Neural cell (in vitro differentiated cells): ENCODE results near the gene POU3F3. TPM values are rescaled to one million over a fixed set of nuclear protein-coding genes. Genes with fewer than 3 reads are reported as not detected.

Experiments
- H2AFZ ChIP-seq: fragments of 200-600, 300-800 bp; sonication (generic), shearing (Covaris generic); 2 replicates; pipeline ENCODE4 v1.6.0; 2014; ENCODE audit warnings: low read depth, mild to moderate bottlenecking, antibody characterized with exemption, low read length, moderate library complexity
- H3F3A ChIP-seq: fragments of 200-600 bp; shearing (Covaris generic); 2 replicates; pipeline ENCODE4 v1.6.1; 2016; ENCODE audit warnings: mild to moderate bottlenecking, moderate library complexity, mixed read lengths, antibody characterized with exemption, low read length; ENCODE audit not compliant: insufficient read depth, poor library complexity, severe bottlenecking
- H3K27ac ChIP-seq: fragments of 200-600, 300-800 bp; sonication (generic), shearing (Covaris generic); 2 replicates; pipeline ENCODE4 v1.5.1; 2014; ENCODE audit warnings: mild to moderate bottlenecking, low read length, moderate library complexity
- H3K27me3 ChIP-seq: fragments of 300-800, 200-600 bp; sonication (generic), shearing (Covaris generic); 2 replicates; pipeline ENCODE4 v1.6.0; 2014; ENCODE audit warnings: mild to moderate bottlenecking, low read depth, low read length, moderate library complexity; ENCODE audit not compliant: insufficient read depth
- H3K36me3 ChIP-seq: fragments of 300-800, 200-600 bp; sonication (generic), shearing (Covaris generic); 2 replicates; pipeline ENCODE4 v1.5.1; 2014; ENCODE audit warnings: mild to moderate bottlenecking, antibody characterized with exemption, low read length, moderate library complexity; ENCODE audit not compliant: insufficient read depth
- H3K4me2 ChIP-seq: fragments of 300-800, 200-600 bp; sonication (generic), shearing (Covaris generic); 2 replicates; pipeline ENCODE4 v1.6.0; 2014; ENCODE audit warnings: mild to moderate bottlenecking, low read length
- H3K4me3 ChIP-seq: fragments of 300-800, 200-600 bp; sonication (generic), shearing (Covaris generic); 2 replicates; pipeline ENCODE4 v1.5.1; 2014; ENCODE audit warnings: mild to moderate bottlenecking, low read length, moderate library complexity
- H3K79me2 ChIP-seq: fragments of 200-600 bp; shearing (Covaris generic); replicated peaks from 2 replicates; pipeline ENCODE4 v1.6.0; 2014; ENCODE audit warnings: mild to moderate bottlenecking, low read length, moderate library complexity; ENCODE audit not compliant: insufficient read depth
- H3K9ac ChIP-seq: fragments of 300-800, 200-600 bp; sonication (generic), shearing (Covaris generic); 2 replicates; pipeline ENCODE4 v1.6.1; 2016; ENCODE audit warnings: mild to moderate bottlenecking, low read length, mixed read lengths
- H3K9me2 ChIP-seq: fragments of 200-600 bp; shearing (Covaris generic); 2 replicates; pipeline ENCODE4 v1.6.1; 2016; ENCODE audit warnings: mild to moderate bottlenecking, low read length, mixed read lengths; ENCODE audit not compliant: insufficient read depth
- H3K9me3 ChIP-seq: fragments of 200-600, 300-800 bp; sonication (generic), shearing (Covaris generic); 2 replicates; pipeline ENCODE4 v1.6.1; 2016; ENCODE audit warnings: mild to moderate bottlenecking, mixed run types, low read length, moderate library complexity, mixed read lengths
- H4K20me1 ChIP-seq: fragments of 200-600 bp; shearing (Covaris generic); 2 replicates; pipeline ENCODE4 v1.6.1; 2016; ENCODE audit warnings: mild to moderate bottlenecking, mixed run types; ENCODE audit not compliant: insufficient read depth
- CTCF ChIP-seq: fragments of 450-650 bp; IDR thresholded peaks from 2 replicates; pipeline ENCODE4 v1.5.1; 2014; ENCODE audit warnings: antibody characterized with exemption, mild to moderate bottlenecking, moderate library complexity; ENCODE audit not compliant: poor library complexity, severe bottlenecking
- EP300 ChIP-seq: fragments of 450-650 bp; conservative IDR thresholded peaks from 2 replicates; pipeline ENCODE4 v1.6.1; 2014; ENCODE audit warnings: antibody characterized with exemption, mild to moderate bottlenecking, moderate library complexity; ENCODE audit not compliant: poor library complexity, severe bottlenecking
- MXI1 ChIP-seq: fragments of 450-650 bp; conservative IDR thresholded peaks from 2 replicates; pipeline ENCODE4 v1.6.1; 2014; ENCODE audit warnings: antibody characterized with exemption, mild to moderate bottlenecking; ENCODE audit not compliant: poor library complexity, severe bottlenecking
- POLR2AphosphoS5 ChIP-seq: IDR thresholded peaks from 2 replicates; pipeline ENCODE4 v1.6.1; 2012
- RAD21 ChIP-seq: fragments of 450-650 bp; conservative IDR thresholded peaks from 2 replicates; pipeline ENCODE4 v1.6.1; 2014; ENCODE audit warnings: antibody characterized with exemption, mild to moderate bottlenecking, moderate library complexity
- REST ChIP-seq: IDR thresholded peaks from 2 replicates; pipeline ENCODE4 v1.6.1; 2012; ENCODE audit warnings: borderline replicate concordance
- SMC3 ChIP-seq: fragments of 450-650 bp; conservative IDR thresholded peaks from 2 replicates; pipeline ENCODE4 v1.6.1; 2014; ENCODE audit warnings: antibody characterized with exemption, mild to moderate bottlenecking, moderate library complexity; ENCODE audit not compliant: poor library complexity
- TAF1 ChIP-seq: IDR thresholded peaks from 2 replicates; pipeline ENCODE4 v1.6.1; 2012; ENCODE audit warnings: low read depth
- polyA plus RNA-seq: library from polyadenylated mRNA; depleted of rRNA; stranded (reverse); fragments of >200 nt; gene quantifications from 2 replicates; pipeline ENCODE4 v1.2.3, GENCODE V29; 2014

Gene POU3F3
- polyA plus RNA-seq, 1 donor from 2014 or later = 69.3 TPM

- H2AFZ ChIP-seq = no peak overlapping the region
- peak overlapping the region; percentile 88 for H3K4me3 ChIP-seq
- peaks cover 26% of the 10 kb centered on the region for H4K20me1 ChIP-seq
- H3K79me2 ChIP-seq = peaks cover 100% of the 10 kb centered on the region
- peak overlapping the region; percentile 67 for H3K27ac ChIP-seq
- peak overlapping the region; percentile 98 for H3K4me2 ChIP-seq
- H3F3A ChIP-seq = peaks cover 5% of the 10 kb centered on the region
- TF ChIP-seq CTCF (peak; percentile 12), POLR2AphosphoS5 (peak; percentile 39), REST (no peak), EP300 (no peak), TAF1 (no peak), RAD21 (no peak), MXI1 (peak; percentile 14), SMC3 (no peak)
- H3K9ac ChIP-seq = peak overlapping the region; percentile 89
- H3K9me2 ChIP-seq = no peaks in the 10 kb centered on the region
- H3K27me3 ChIP-seq = no peaks in the 10 kb centered on the region
- H3K36me3 ChIP-seq = no peaks in the 10 kb centered on the region
- H3K9me3 ChIP-seq = no peaks in the 10 kb centered on the region
Measured at GRCh38 chr2:104863468-104864279, 9.8 kb downstream of the POU3F3 start.

- Histone ChIP-seq H3K9me3 (no peaks in the 10 kb centered on the region), H3K27me3 (no peaks in the 10 kb centered on the region), H3K36me3 (no peaks in the 10 kb centered on the region), H3K4me2 (peak overlapping the region; percentile 98), H3K27ac (peak overlapping the region; percentile 67), H4K20me1 (peaks cover 18% of the 10 kb centered on the region), H3K79me2 (peaks cover 100% of the 10 kb centered on the region), H3K4me3 (peak overlapping the region; percentile 88), H2AFZ (no peak overlapping the region), H3K9me2 (no peaks in the 10 kb centered on the region), H3F3A (peaks cover 5% of the 10 kb centered on the region), H3K9ac (peak overlapping the region; percentile 89)
- TF ChIP-seq REST (peak; percentile 44), POLR2AphosphoS5 (no peak), TAF1 (no peak), EP300 (no peak), MXI1 (peak; percentile 5), RAD21 (no peak)
Measured at GRCh38 chr2:104864280-104865095, 10.6 kb downstream of the POU3F3 start.
